Liver (tissue), 3 donors: ENCODE measurements around the gene DKC1.

Experiments used
- FOXA1 ChIP-seq: IDR thresholded peaks from 2 replicates; pipeline ENCODE4 v1.6.1; 2016; ENCODE audit warnings: antibody characterized with exemption
- JUND ChIP-seq, 2 donors: IDR thresholded peaks; 2 replicates each; pipeline ENCODE4 v1.6.1; 2016; ENCODE audit warnings: antibody characterized with exemption in 2 of 2
- TAF1 ChIP-seq: conservative IDR thresholded peaks from 2 replicates; pipeline ENCODE4 v1.6.1; 2016; ENCODE audit warnings: antibody characterized with exemption, mild to moderate bottlenecking
- YY1 ChIP-seq: IDR thresholded peaks from 2 replicates; pipeline ENCODE4 v1.6.1; 2016; ENCODE audit warnings: antibody characterized with exemption, mild to moderate bottlenecking
- TF ChIP-seq, protein P1 (sequence below): IDR thresholded peaks from 2 replicates; pipeline ENCODE4 v1.6.1; 2016; ENCODE audit warnings: antibody characterized with exemption
- TF ChIP-seq, protein P2 (sequence below): fragments of 150-350 bp; IDR thresholded peaks from 2 replicates; pipeline ENCODE4 v1.5.1; 2017; ENCODE audit warnings: improper control_type of control experiment, low read depth, low read length; ENCODE audit not compliant: missing input control
- TF ChIP-seq, protein P3 (sequence below): IDR thresholded peaks from 2 replicates; pipeline ENCODE4 v1.6.1; 2016; ENCODE audit warnings: antibody characterized with exemption, mild to moderate bottlenecking
- TF ChIP-seq, protein P4 (sequence below): IDR thresholded peaks from 2 replicates; pipeline ENCODE4 v1.6.1; 2016; ENCODE audit warnings: antibody characterized with exemption
- TF ChIP-seq, protein P5 (sequence below): IDR thresholded peaks from 2 replicates; pipeline ENCODE4 v1.6.1; 2016; ENCODE audit warnings: antibody characterized with exemption
- donor health status: healthy.
- donor health status: healthy.

DNA sequence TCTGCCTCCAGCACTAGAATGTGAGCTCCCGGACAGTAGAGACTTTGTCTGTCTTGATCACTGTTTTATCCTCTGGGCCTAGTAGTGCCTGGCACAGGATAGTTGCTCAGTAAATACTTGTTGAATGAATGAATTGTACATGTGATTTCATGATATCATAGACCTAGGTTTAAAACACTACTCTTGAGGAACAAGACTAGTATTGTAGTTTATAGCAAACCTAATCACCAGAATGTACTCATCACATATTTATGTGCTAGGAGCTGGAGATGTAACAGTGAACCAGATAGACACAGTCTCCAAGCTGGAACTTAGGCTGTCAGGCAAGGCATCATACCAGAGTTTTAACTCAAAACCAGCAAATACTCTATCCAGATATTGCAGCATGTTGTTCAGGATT is 35.2 kb upstream of the DKC1 start:
- TF ChIP-seq, protein P1, sequence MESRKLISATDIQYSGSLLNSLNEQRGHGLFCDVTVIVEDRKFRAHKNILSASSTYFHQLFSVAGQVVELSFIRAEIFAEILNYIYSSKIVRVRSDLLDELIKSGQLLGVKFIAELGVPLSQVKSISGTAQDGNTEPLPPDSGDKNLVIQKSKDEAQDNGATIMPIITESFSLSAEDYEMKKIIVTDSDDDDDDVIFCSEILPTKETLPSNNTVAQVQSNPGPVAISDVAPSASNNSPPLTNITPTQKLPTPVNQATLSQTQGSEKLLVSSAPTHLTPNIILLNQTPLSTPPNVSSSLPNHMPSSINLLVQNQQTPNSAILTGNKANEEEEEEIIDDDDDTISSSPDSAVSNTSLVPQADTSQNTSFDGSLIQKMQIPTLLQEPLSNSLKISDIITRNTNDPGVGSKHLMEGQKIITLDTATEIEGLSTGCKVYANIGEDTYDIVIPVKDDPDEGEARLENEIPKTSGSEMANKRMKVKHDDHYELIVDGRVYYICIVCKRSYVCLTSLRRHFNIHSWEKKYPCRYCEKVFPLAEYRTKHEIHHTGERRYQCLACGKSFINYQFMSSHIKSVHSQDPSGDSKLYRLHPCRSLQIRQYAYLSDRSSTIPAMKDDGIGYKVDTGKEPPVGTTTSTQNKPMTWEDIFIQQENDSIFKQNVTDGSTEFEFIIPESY: no peak
- TF ChIP-seq, protein P2, sequence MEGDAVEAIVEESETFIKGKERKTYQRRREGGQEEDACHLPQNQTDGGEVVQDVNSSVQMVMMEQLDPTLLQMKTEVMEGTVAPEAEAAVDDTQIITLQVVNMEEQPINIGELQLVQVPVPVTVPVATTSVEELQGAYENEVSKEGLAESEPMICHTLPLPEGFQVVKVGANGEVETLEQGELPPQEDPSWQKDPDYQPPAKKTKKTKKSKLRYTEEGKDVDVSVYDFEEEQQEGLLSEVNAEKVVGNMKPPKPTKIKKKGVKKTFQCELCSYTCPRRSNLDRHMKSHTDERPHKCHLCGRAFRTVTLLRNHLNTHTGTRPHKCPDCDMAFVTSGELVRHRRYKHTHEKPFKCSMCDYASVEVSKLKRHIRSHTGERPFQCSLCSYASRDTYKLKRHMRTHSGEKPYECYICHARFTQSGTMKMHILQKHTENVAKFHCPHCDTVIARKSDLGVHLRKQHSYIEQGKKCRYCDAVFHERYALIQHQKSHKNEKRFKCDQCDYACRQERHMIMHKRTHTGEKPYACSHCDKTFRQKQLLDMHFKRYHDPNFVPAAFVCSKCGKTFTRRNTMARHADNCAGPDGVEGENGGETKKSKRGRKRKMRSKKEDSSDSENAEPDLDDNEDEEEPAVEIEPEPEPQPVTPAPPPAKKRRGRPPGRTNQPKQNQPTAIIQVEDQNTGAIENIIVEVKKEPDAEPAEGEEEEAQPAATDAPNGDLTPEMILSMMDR: no peak
- TF ChIP-seq, protein P3, sequence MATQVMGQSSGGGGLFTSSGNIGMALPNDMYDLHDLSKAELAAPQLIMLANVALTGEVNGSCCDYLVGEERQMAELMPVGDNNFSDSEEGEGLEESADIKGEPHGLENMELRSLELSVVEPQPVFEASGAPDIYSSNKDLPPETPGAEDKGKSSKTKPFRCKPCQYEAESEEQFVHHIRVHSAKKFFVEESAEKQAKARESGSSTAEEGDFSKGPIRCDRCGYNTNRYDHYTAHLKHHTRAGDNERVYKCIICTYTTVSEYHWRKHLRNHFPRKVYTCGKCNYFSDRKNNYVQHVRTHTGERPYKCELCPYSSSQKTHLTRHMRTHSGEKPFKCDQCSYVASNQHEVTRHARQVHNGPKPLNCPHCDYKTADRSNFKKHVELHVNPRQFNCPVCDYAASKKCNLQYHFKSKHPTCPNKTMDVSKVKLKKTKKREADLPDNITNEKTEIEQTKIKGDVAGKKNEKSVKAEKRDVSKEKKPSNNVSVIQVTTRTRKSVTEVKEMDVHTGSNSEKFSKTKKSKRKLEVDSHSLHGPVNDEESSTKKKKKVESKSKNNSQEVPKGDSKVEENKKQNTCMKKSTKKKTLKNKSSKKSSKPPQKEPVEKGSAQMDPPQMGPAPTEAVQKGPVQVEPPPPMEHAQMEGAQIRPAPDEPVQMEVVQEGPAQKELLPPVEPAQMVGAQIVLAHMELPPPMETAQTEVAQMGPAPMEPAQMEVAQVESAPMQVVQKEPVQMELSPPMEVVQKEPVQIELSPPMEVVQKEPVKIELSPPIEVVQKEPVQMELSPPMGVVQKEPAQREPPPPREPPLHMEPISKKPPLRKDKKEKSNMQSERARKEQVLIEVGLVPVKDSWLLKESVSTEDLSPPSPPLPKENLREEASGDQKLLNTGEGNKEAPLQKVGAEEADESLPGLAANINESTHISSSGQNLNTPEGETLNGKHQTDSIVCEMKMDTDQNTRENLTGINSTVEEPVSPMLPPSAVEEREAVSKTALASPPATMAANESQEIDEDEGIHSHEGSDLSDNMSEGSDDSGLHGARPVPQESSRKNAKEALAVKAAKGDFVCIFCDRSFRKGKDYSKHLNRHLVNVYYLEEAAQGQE: no peak
- TF ChIP-seq TAF1: no peak
- TF ChIP-seq, protein P4, sequence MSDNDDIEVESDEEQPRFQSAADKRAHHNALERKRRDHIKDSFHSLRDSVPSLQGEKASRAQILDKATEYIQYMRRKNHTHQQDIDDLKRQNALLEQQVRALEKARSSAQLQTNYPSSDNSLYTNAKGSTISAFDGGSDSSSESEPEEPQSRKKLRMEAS: no peak
- TF ChIP-seq YY1: no peak
- TF ChIP-seq FOXA1: no peak
- TF ChIP-seq, protein P5, sequence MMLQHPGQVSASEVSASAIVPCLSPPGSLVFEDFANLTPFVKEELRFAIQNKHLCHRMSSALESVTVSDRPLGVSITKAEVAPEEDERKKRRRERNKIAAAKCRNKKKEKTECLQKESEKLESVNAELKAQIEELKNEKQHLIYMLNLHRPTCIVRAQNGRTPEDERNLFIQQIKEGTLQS: no peak
- TF ChIP-seq JUND (IDR thresholded peaks at IDR 0.05): no peak
